ENCODE measurements around the gene TPRN.

DNA sequence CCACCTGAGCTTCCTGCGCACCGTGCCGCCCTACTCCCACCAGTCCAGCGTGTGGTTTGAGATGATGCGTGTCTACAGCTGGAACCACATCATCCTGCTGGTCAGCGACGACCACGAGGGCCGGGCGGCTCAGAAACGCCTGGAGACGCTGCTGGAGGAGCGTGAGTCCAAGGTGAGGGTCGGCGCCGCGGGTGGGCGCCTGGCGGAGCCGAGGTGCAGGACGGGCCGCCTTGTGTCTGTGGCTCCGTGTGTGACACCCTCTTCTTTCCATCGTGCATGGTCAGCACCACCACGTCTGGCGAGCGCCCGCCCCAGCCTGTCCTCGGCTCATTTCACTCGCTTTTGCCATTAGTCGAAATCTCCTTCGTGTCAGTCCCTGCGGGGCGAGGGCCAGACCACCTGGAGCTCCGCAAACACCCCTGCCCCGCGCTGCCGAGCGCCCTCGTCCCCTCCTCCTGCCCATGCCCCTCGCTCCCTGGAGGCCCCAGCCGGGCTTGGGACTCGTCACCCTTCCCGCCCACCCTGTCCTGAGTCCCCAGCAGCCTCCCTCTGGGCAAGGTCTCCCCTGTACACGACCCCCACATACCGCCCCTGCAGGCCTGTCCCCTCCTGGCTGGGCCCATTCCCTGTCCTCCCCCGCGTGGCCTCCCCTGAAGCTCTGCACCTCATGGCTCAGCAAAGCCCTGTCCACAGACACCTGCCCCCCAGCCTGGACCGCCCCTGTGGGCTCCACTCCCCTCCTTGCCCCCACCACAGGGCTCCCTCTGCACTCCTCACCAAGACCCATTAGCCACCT lies 54.6 kb downstream of the TPRN start:
- TF ChIP-seq, protein P1, sequence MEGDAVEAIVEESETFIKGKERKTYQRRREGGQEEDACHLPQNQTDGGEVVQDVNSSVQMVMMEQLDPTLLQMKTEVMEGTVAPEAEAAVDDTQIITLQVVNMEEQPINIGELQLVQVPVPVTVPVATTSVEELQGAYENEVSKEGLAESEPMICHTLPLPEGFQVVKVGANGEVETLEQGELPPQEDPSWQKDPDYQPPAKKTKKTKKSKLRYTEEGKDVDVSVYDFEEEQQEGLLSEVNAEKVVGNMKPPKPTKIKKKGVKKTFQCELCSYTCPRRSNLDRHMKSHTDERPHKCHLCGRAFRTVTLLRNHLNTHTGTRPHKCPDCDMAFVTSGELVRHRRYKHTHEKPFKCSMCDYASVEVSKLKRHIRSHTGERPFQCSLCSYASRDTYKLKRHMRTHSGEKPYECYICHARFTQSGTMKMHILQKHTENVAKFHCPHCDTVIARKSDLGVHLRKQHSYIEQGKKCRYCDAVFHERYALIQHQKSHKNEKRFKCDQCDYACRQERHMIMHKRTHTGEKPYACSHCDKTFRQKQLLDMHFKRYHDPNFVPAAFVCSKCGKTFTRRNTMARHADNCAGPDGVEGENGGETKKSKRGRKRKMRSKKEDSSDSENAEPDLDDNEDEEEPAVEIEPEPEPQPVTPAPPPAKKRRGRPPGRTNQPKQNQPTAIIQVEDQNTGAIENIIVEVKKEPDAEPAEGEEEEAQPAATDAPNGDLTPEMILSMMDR (IDR thresholded peaks at IDR 0.05 in 2 of 3, conservative IDR thresholded peaks at IDR 0.05 in 1 of 3; ENCODE audit: borderline replicate concordance in 1 of 3, insufficient read depth in 1 of 3, low read depth in 2 of 3, low read length in 2 of 3): no peak
- TF ChIP-seq EZH2 (IDR thresholded peaks at IDR 0.05) (no peak), ELF1 (IDR thresholded peaks at IDR 0.05; ENCODE audit: borderline replicate concordance, low read depth) (no peak), EZH2phosphoT487 (IDR thresholded peaks at IDR 0.05; ENCODE audit: borderline replicate concordance) (no peak), POLR2A (IDR thresholded peaks at IDR 0.05; ENCODE audit: borderline replicate concordance, extremely low read depth, insufficient read depth, insufficient read length) (no peak), EGR1 (IDR thresholded peaks at IDR 0.05; ENCODE audit: low read depth) (no peak), SIN3A (IDR thresholded peaks at IDR 0.05; ENCODE audit: low read depth) (no peak)
- TF ChIP-seq, protein P2, sequence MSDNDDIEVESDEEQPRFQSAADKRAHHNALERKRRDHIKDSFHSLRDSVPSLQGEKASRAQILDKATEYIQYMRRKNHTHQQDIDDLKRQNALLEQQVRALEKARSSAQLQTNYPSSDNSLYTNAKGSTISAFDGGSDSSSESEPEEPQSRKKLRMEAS (IDR thresholded peaks at IDR 0.05): no peak
- TF ChIP-seq, protein P3, sequence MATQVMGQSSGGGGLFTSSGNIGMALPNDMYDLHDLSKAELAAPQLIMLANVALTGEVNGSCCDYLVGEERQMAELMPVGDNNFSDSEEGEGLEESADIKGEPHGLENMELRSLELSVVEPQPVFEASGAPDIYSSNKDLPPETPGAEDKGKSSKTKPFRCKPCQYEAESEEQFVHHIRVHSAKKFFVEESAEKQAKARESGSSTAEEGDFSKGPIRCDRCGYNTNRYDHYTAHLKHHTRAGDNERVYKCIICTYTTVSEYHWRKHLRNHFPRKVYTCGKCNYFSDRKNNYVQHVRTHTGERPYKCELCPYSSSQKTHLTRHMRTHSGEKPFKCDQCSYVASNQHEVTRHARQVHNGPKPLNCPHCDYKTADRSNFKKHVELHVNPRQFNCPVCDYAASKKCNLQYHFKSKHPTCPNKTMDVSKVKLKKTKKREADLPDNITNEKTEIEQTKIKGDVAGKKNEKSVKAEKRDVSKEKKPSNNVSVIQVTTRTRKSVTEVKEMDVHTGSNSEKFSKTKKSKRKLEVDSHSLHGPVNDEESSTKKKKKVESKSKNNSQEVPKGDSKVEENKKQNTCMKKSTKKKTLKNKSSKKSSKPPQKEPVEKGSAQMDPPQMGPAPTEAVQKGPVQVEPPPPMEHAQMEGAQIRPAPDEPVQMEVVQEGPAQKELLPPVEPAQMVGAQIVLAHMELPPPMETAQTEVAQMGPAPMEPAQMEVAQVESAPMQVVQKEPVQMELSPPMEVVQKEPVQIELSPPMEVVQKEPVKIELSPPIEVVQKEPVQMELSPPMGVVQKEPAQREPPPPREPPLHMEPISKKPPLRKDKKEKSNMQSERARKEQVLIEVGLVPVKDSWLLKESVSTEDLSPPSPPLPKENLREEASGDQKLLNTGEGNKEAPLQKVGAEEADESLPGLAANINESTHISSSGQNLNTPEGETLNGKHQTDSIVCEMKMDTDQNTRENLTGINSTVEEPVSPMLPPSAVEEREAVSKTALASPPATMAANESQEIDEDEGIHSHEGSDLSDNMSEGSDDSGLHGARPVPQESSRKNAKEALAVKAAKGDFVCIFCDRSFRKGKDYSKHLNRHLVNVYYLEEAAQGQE (IDR thresholded peaks at IDR 0.05; ENCODE audit: low read depth): no peak
